ENCODE results near the gene OR51B2.

- TF ChIP-seq CTCF (IDR thresholded peaks at IDR 0.05) = no peak
- TF ChIP-seq ZFX (IDR thresholded peaks at IDR 0.05; ENCODE audit: borderline replicate concordance) = no peak
Observed at GRCh38 chr11:5345831-5346230, 21.7 kb upstream of the OR51B2 start.
